Naive thymus-derived CD4-positive, alpha-beta T cell (primary cell): Measurements from ENCODE around the gene INTS2. TPM values are rescaled to one million over a fixed set of nuclear protein-coding genes. Genes with fewer than 3 reads are reported as not detected.

Source experiments
- ATAC-seq: fragments of 150-1000 bp; cut with Tn5 transposase; 2 replicates; pipeline ENCODE4 v1.10.0; 2021; ENCODE audit warnings: mild to moderate bottlenecking, moderate library complexity
- CTCF ChIA-PET: fragments of 350-600 bp; sonication (Branson Sonifier 250); formaldehyde crosslinking; loops from one replicate; lab custom pipeline; 2021; ENCODE audit warnings: antibody characterized with exemption; lab: Charles Lee
- POLR2A ChIA-PET: fragments of 350-600 bp; sonication (Branson Sonifier 250); formaldehyde crosslinking; loops from one replicate; lab custom pipeline; 2021; ENCODE audit warnings: antibody characterized with exemption, inconsistent platforms; lab: Charles Lee
- DNase-seq, 9 donors: peaks; one replicate each; pipeline versions ENCODE4 v3.0.0 to v3.0.0-alpha.2; 2020 to 2022; ENCODE audit warnings: mixed read lengths in 1 of 9
- H3K27ac ChIP-seq: one replicate; pipeline ENCODE4 v1.7.0; 2013; ENCODE audit warnings: mild to moderate bottlenecking, low read depth, low read length, moderate library complexity
- H3K27me3 ChIP-seq, 2 donors: one replicate each; pipeline ENCODE4 v1.7.0; 2013; ENCODE audit warnings: low read length in 2 of 2, mild to moderate bottlenecking in 2 of 2, moderate library complexity in 2 of 2; ENCODE audit not compliant: control insufficient read depth in 2 of 2, insufficient read depth in 2 of 2
- H3K36me3 ChIP-seq, 3 experiments: 1 replicate in 2 of 3; 2 replicates in 1 of 3; pipeline ENCODE4 v1.7.0; 2013; ENCODE audit warnings: low read length in 3 of 3, mild to moderate bottlenecking in 3 of 3, moderate library complexity in 1 of 3; ENCODE audit not compliant: insufficient read depth in 3 of 3, control insufficient read depth in 2 of 3
- H3K4me1 ChIP-seq, 2 donors: one replicate each; pipeline ENCODE4 v1.7.0; 2013; ENCODE audit warnings: low read length in 2 of 2, mild to moderate bottlenecking in 2 of 2, moderate library complexity in 1 of 2; ENCODE audit not compliant: control insufficient read depth in 2 of 2, insufficient read depth in 2 of 2
- H3K4me3 ChIP-seq: 2 replicates; pipeline ENCODE4 v1.7.0; 2013; ENCODE audit warnings: mild to moderate bottlenecking, low read length
- H3K9me3 ChIP-seq, 3 experiments: 1 replicate in 2 of 3; 2 replicates in 1 of 3; pipeline ENCODE4 v1.7.0; 2013; ENCODE audit warnings: low read length in 3 of 3; ENCODE audit not compliant: control insufficient read depth in 2 of 3
- H3K27ac Mint-ChIP-seq, 9 donors: one replicate each; pipeline ENCODE4 v1.8.0; 2020 to 2022; ENCODE audit warnings: mixed read lengths in 9 of 9, mild to moderate bottlenecking in 8 of 9, moderate library complexity in 5 of 9, inconsistent platforms in 2 of 9
- H3K27me3 Mint-ChIP-seq, 5 donors: one replicate each; pipeline ENCODE4 v1.8.0; 2021 to 2022; ENCODE audit warnings: mixed read lengths in 5 of 5, mild to moderate bottlenecking in 1 of 5
- H3K36me3 Mint-ChIP-seq, 5 donors: one replicate each; pipeline ENCODE4 v1.8.0; 2020 to 2022; ENCODE audit warnings: mixed read lengths in 5 of 5, mild to moderate bottlenecking in 3 of 5, inconsistent platforms in 1 of 5
- H3K4me1 Mint-ChIP-seq, 7 donors: one replicate each; pipeline ENCODE4 v1.8.0; 2020 to 2022; ENCODE audit warnings: mixed read lengths in 7 of 7, mild to moderate bottlenecking in 3 of 7, inconsistent platforms in 1 of 7
- H3K4me3 Mint-ChIP-seq, 10 donors: one replicate each; pipeline ENCODE4 v1.8.0; 2020 to 2022; ENCODE audit warnings: mild to moderate bottlenecking in 10 of 10, mixed read lengths in 10 of 10, moderate library complexity in 6 of 10, inconsistent platforms in 2 of 10
- H3K9me3 Mint-ChIP-seq, 11 donors: one replicate each; pipeline ENCODE4 v1.8.0; 2020 to 2022; ENCODE audit warnings: mixed read lengths in 11 of 11, mild to moderate bottlenecking in 4 of 11, inconsistent platforms in 1 of 11, moderate library complexity in 1 of 11
- intact Hi-C, 2 donors: fragments of 100-400 bp; cut with micrococcal nuclease; formaldehyde crosslinking; loops; one replicate each; pipeline ENCODE4 v1.15.1; 2023
- polyA plus RNA-seq, 2 donors: library from polyadenylated mRNA; unstranded; fragments of 300-500 nt; fragmentation: Illumina TruSeq; gene quantifications; one replicate each; pipeline ENCODE4 v1.2.3, GENCODE V29; 2021
- total RNA-seq, 6 experiments: library from RNA in 5 of 6; stranded (reverse) in 5 of 6; gene quantifications; 1 replicate in 5 of 6; 2 replicates in 1 of 6; pipeline ENCODE4 v1.2.3 and lab custom pipeline; 2021 to 2026

INTS2 gene
- total and polyA plus RNA-seq, 7 experiments from 2014 or later = 4.7 to 24.4 (median 16.1) TPM

- Mint-ChIP-seq H3K9me3 (no peaks in the 10 kb centered on the region), H3K27ac (no peak overlapping the region), H3K4me1 (peaks cover 0 to 8% (median 0%) of the 10 kb centered on the region in 7 donors), H3K36me3 (peaks cover 0 to 24% (median 12%) of the 10 kb centered on the region in 5 donors), H3K27me3 (no peaks in the 10 kb centered on the region), H3K4me3 (no peak overlapping the region)
- no peak overlapping the region for H3K4me3 ChIP-seq
- no peaks in the 10 kb centered on the region for H3K9me3 ChIP-seq
- H3K27ac ChIP-seq = no peak overlapping the region
- H3K4me1 ChIP-seq = no peaks in the 10 kb centered on the region
- peaks cover 0 to 3% (median 0%) of the 10 kb centered on the region in 3 experiments for H3K36me3 ChIP-seq
- no peak for DNase-seq
- H3K27me3 ChIP-seq = no peaks in the 10 kb centered on the region
- intact Hi-C loops = no loop called here
- ATAC-seq = no peak
- POLR2A ChIA-PET = no interaction called here
- CTCF ChIA-PET = no interaction called here
Observed at GRCh38 chr17:61848896-61849295, 78.9 kb downstream of the INTS2 start.

- no peak overlapping the region for H3K27ac Mint-ChIP-seq
- no peaks in the 10 kb centered on the region for H3K27me3 Mint-ChIP-seq
- ATAC-seq (no peak), DNase-seq (no peak)
- Histone ChIP-seq H3K4me1 (no peaks in the 10 kb centered on the region), H3K9me3 (no peaks in the 10 kb centered on the region), H3K36me3 (peaks cover 0 to 3% (median 0%) of the 10 kb centered on the region in 3 experiments), H3K27me3 (no peaks in the 10 kb centered on the region), H3K27ac (no peak overlapping the region), H3K4me3 (no peak overlapping the region)
- POLR2A ChIA-PET = interaction anchor here (0.6 kb wide), 1 partner anchor 56 kb away, joined by 4 read pairs; no protein-coding TSS in a partner anchor
- no peak overlapping the region for H3K4me3 Mint-ChIP-seq
- no peaks in the 10 kb centered on the region for H3K9me3 Mint-ChIP-seq
- H3K36me3 Mint-ChIP-seq = peaks cover 0 to 29% (median 15%) of the 10 kb centered on the region in 5 donors
- CTCF ChIA-PET = interaction anchor here (0.6 kb wide), 1 partner anchor 15 kb away, joined by 3 read pairs; the partner anchor contains the start of gene BRIP1
- intact Hi-C loops = no loop called here
- H3K4me1 Mint-ChIP-seq = peaks cover 0 to 5% (median 0%) of the 10 kb centered on the region in 7 donors
Observed at GRCh38 chr17:61848247-61848646, 79.5 kb downstream of the INTS2 start.

DNA sequence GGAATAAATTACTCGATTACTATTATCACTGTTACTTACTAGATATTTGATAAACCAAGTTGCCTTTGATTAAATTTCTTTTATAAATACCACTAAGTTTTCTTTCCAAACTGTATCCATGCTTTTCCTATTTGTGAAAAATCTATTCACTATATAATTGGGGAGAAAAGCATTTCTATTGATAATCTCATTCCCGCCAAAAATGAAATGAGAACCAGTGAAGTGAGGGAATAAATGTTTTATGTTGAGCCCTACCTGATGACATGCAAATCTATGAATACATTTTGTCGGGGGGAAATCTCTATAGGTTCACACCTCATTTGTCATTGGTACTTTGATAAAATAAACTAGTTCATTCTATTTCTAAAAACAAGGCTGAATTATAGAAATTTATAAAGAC lies 80.1 kb downstream of the INTS2 start:
- H3K36me3 ChIP-seq = peaks cover 0 to 3% (median 0%) of the 10 kb centered on the region in 3 experiments
- H3K27me3 ChIP-seq = no peaks in the 10 kb centered on the region
- Mint-ChIP-seq H3K36me3 (peaks cover 0 to 31% (median 15%) of the 10 kb centered on the region in 5 donors), H3K9me3 (no peaks in the 10 kb centered on the region), H3K4me3 (no peak overlapping the region), H3K27ac (no peak overlapping the region), H3K27me3 (no peaks in the 10 kb centered on the region), H3K4me1 (peaks cover 0 to 2% (median 0%) of the 10 kb centered on the region in 7 donors)
- no peaks in the 10 kb centered on the region for H3K4me1 ChIP-seq
- intact Hi-C loops = no loop called here
- ChIA-PET POLR2A (interaction anchor here (0.6 kb wide), 1 partner anchor 57 kb away, joined by 4 read pairs; no protein-coding TSS in a partner anchor), CTCF (interaction anchor here (0.6 kb wide), 1 partner anchor 16 kb away, joined by 3 read pairs; the partner anchor contains the start of gene BRIP1)
- no peak for ATAC-seq
- H3K9me3 ChIP-seq = no peaks in the 10 kb centered on the region
- no peak overlapping the region for H3K4me3 ChIP-seq
- no peak overlapping the region for H3K27ac ChIP-seq
- DNase-seq = no peak

- DNase-seq (no peak), ATAC-seq (no peak)
- Mint-ChIP-seq H3K9me3 (no peaks in the 10 kb centered on the region), H3K4me3 (no peak overlapping the region), H3K4me1 (peaks cover 0 to 2% (median 0%) of the 10 kb centered on the region in 7 donors), H3K27me3 (no peaks in the 10 kb centered on the region), H3K27ac (no peak overlapping the region), H3K36me3 (peaks cover 0 to 31% (median 15%) of the 10 kb centered on the region in 5 donors)
- peaks cover 0 to 3% (median 0%) of the 10 kb centered on the region in 3 experiments for H3K36me3 ChIP-seq
- ChIA-PET POLR2A (no interaction called here), CTCF (no interaction called here)
- no peaks in the 10 kb centered on the region for H3K9me3 ChIP-seq
- H3K4me1 ChIP-seq = no peaks in the 10 kb centered on the region
- intact Hi-C loops = no loop called here
- no peak overlapping the region for H3K27ac ChIP-seq
- H3K27me3 ChIP-seq = no peaks in the 10 kb centered on the region
- H3K4me3 ChIP-seq = no peak overlapping the region
Observed at GRCh38 chr17:61846761-61847375, 80.9 kb downstream of the INTS2 start.

GRCh38 chr17:61846088-61846487 lies 81.7 kb downstream of the INTS2 start:
- peaks cover 0 to 31% (median 15%) of the 10 kb centered on the region in 5 donors for H3K36me3 Mint-ChIP-seq
- intact Hi-C loops = no loop called here
- Histone ChIP-seq H3K27ac (no peak overlapping the region), H3K36me3 (peaks cover 0 to 3% (median 0%) of the 10 kb centered on the region in 3 experiments), H3K4me3 (no peak overlapping the region), H3K9me3 (no peaks in the 10 kb centered on the region), H3K4me1 (no peaks in the 10 kb centered on the region), H3K27me3 (no peaks in the 10 kb centered on the region)
- no peaks in the 10 kb centered on the region for H3K9me3 Mint-ChIP-seq
- no peak overlapping the region for H3K27ac Mint-ChIP-seq
- ATAC-seq (no peak), DNase-seq (no peak)
- no peak overlapping the region for H3K4me3 Mint-ChIP-seq
- POLR2A ChIA-PET = no interaction called here
- no peaks in the 10 kb centered on the region for H3K27me3 Mint-ChIP-seq
- H3K4me1 Mint-ChIP-seq = no peaks in the 10 kb centered on the region
- CTCF ChIA-PET = no interaction called here

DNA sequence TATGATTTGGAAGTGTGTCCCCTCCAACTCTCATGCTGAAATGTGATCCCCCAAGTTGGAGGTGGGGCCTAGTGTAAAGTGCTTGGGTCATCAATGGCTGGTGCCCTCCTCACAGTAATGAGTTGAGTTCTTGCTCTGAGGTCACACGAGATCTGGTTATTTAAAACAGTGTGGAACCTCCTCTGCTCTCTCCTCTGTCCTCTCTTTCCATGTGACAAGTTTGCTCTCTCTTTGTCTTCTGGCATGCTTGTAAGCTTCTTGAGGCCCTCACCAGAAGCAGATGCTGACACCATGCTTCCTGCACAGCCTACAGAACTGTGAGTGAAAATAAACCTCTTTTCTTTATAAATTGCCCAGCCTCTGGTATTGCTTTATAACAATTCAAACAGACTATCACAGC lies 84.3 kb downstream of the INTS2 start:
- DNase-seq (no peak), ATAC-seq (no peak)
- H3K36me3 Mint-ChIP-seq = peaks cover 0 to 28% (median 15%) of the 10 kb centered on the region in 5 donors
- Histone ChIP-seq H3K27me3 (no peaks in the 10 kb centered on the region), H3K36me3 (peaks cover 0 to 3% (median 0%) of the 10 kb centered on the region in 3 experiments), H3K4me1 (no peaks in the 10 kb centered on the region), H3K4me3 (no peak overlapping the region), H3K9me3 (no peaks in the 10 kb centered on the region), H3K27ac (no peak overlapping the region)
- no peaks in the 10 kb centered on the region for H3K9me3 Mint-ChIP-seq
- no peaks in the 10 kb centered on the region for H3K4me1 Mint-ChIP-seq
- ChIA-PET POLR2A (no interaction called here), CTCF (interaction anchor here (0.9 kb wide), 1 partner anchor 9 kb away, joined by 3 read pairs; no protein-coding TSS in a partner anchor)
- no peak overlapping the region for H3K27ac Mint-ChIP-seq
- intact Hi-C loops = no loop called here
- no peak overlapping the region for H3K4me3 Mint-ChIP-seq
- no peaks in the 10 kb centered on the region for H3K27me3 Mint-ChIP-seq
